K562 (cell line): ENCODE measurements around the gene SHMT1. TPM values are rescaled to one million over a fixed set of nuclear protein-coding genes. Genes with fewer than 3 reads are reported as not detected.

Experiments used
- KDM2B ChIP-seq: fragments of 250-450 bp; sonication (Bioruptor Pico); IDR thresholded peaks from 2 replicates; pipeline ENCODE4 v1.8.0; 2021; ENCODE audit warnings: mild to moderate bottlenecking, moderate library complexity
- NR2C2 ChIP-seq, 2 experiments: fragments of 200-800 bp in 1 of 2; sonication (Bioruptor generic) in 1 of 2; sonication (generic) in 1 of 2; formaldehyde crosslinking in 1 of 2; IDR thresholded peaks; 2 replicates each; pipeline versions ENCODE4 v1.6.1 to v1.8.0; 2016 to 2022; ENCODE audit warnings: mild to moderate bottlenecking in 1 of 2, missing compliant biosample characterization in 1 of 2, missing genetic modification characterization in 1 of 2, missing genetic modification reagents in 1 of 2
- PYGO2 ChIP-seq: fragments of 450-650 bp; IDR thresholded peaks from 2 replicates; pipeline ENCODE4 v1.6.1; 2016; ENCODE audit warnings: mild to moderate bottlenecking, missing genetic modification characterization, moderate library complexity, missing compliant biosample characterization
- RBM25 ChIP-seq: fragments of 200-400 bp; formaldehyde crosslinking; IDR thresholded peaks from 2 replicates; pipeline ENCODE4 v1.6.1; 2018; ENCODE audit warnings: low read length, low read depth, moderate library complexity; ENCODE audit not compliant: severe bottlenecking
- RUNX1 ChIP-seq: sonication (generic); IDR thresholded peaks from 2 replicates; pipeline ENCODE4 v1.6.1; 2016; ENCODE audit warnings: antibody characterized with exemption, low read depth
- ZC3H8 ChIP-seq: fragments of 450-650 bp; IDR thresholded peaks from 2 replicates; pipeline ENCODE4 v1.6.1; 2017
- polyA plus RNA-seq, 8 experiments: library from polyadenylated mRNA; depleted of rRNA in 4 of 8; stranded (reverse) in 5 of 8; unstranded in 3 of 8; fragments of >200 nt; fragmentation: Nextera tagmentation in 2 of 8; fragmentation: Illumina TruSeq in 1 of 8; extraction: Ambion mirVana in 2 of 8; extraction: Trizol in 1 of 8; gene quantifications; 2 replicates each; pipeline versions ENCODE4 v1.2.1 to v1.2.3, GENCODE V29; 2011 to 2014; ENCODE audit warnings: inconsistent platforms in 1 of 8, missing spikeins in 1 of 8
- total RNA-seq, 7 experiments: library from RNA; depleted of rRNA in 6 of 7; stranded (reverse); fragments of >200 nt in 6 of 7; fragmentation: Illumina TruSeq in 2 of 7; extraction: Trizol in 2 of 7; gene quantifications; 2 replicates each; pipeline versions ENCODE4 v1.2.1 to v1.2.3, GENCODE V29; 2011 to 2021; ENCODE audit warnings: low replicate concordance in 1 of 7
- TF ChIP-seq, protein P1 (sequence below): fragments of 150-350 bp; conservative IDR thresholded peaks from 2 replicates; pipeline ENCODE4 v1.6.1; 2014; ENCODE audit warnings: low read length
- TF ChIP-seq, protein P2 (sequence below): IDR thresholded peaks from 3 replicates; pipeline ENCODE4 v1.6.1; 2011; ENCODE audit warnings: borderline replicate concordance, mild to moderate bottlenecking; ENCODE audit not compliant: insufficient read length, insufficient read depth
- TF ChIP-seq, protein P3 (sequence below): fragments of 450-650 bp; formaldehyde crosslinking; IDR thresholded peaks from 2 replicates; pipeline ENCODE4 v1.4.0; 2020; ENCODE audit warnings: mild to moderate bottlenecking, moderate library complexity
- TF ChIP-seq, protein P4 (sequence below): sonication (generic); formaldehyde crosslinking; IDR thresholded peaks from 2 replicates; pipeline ENCODE4 v1.8.0; 2023; ENCODE audit warnings: mild to moderate bottlenecking, missing genetic modification reagents

The SHMT1 gene
- total and polyA plus RNA-seq, 9 of the 15 experiments (the other 6 are each of a cell fraction or from before 2014, with no cell fraction given) = 3.3 to 31.2 (median 23.3) TPM

DNA sequence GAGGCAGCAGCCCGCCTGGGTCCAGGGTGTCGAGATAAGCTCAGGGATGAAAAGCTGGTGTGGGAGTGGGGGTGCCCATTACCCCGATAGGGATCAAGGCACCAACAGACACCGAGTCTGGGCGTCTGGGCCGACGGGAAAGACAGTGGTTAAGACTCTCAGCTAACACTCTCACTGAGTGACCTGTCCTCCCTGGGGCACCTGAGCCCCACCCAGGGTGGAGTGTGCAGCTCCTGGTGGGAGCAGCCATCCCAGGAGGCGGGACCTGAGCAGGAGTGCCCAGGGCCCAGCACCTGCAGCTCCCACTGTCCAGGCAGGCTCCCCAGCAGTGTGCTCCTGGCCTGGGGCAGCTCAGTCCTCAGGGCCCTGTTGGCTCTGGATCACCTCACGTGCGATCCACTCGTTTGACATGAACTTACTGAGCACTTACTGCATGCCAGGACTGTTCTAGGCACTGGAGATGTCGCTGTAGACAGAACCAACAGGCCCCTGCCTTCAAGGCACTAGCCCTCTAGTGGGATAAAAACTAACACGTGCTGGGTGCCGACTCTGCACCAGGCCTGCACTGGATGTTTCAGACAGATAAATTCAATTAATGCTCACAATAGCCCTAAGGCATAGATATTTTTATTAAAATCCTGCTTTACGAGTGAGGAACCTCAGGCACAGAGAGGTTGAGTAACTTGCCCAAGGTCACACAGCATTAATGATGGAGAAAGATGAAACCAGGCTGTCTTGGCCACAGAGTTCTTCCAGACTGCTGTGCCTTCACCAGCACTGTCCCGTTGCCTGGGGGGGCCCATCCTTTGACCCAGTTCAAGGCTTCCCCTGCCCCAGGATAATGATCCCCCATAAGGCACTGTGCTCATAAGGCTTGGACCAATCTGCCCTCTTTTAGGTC is 16.1 kb upstream of the SHMT1 start (continued):
- TF ChIP-seq NR2C2 (CRISPR knock-in tag; IDR thresholded peaks at IDR 0.05) (no peak), NR2C2 (tag; IDR thresholded peaks at IDR 0.05) (no peak), RBM25 (peak; percentile 88), PYGO2 (tag) (no peak), KDM2B (CRISPR knock-in tag) (no peak), ZC3H8 (no peak), RUNX1 (no peak)
- TF ChIP-seq, protein P1, sequence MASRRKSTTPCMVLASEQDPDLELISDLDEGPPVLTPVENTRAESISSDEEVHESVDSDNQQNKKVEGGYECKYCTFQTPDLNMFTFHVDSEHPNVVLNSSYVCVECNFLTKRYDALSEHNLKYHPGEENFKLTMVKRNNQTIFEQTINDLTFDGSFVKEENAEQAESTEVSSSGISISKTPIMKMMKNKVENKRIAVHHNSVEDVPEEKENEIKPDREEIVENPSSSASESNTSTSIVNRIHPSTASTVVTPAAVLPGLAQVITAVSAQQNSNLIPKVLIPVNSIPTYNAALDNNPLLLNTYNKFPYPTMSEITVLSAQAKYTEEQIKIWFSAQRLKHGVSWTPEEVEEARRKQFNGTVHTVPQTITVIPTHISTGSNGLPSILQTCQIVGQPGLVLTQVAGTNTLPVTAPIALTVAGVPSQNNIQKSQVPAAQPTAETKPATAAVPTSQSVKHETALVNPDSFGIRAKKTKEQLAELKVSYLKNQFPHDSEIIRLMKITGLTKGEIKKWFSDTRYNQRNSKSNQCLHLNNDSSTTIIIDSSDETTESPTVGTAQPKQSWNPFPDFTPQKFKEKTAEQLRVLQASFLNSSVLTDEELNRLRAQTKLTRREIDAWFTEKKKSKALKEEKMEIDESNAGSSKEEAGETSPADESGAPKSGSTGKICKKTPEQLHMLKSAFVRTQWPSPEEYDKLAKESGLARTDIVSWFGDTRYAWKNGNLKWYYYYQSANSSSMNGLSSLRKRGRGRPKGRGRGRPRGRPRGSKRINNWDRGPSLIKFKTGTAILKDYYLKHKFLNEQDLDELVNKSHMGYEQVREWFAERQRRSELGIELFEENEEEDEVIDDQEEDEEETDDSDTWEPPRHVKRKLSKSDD = no peak
- TF ChIP-seq, protein P2, sequence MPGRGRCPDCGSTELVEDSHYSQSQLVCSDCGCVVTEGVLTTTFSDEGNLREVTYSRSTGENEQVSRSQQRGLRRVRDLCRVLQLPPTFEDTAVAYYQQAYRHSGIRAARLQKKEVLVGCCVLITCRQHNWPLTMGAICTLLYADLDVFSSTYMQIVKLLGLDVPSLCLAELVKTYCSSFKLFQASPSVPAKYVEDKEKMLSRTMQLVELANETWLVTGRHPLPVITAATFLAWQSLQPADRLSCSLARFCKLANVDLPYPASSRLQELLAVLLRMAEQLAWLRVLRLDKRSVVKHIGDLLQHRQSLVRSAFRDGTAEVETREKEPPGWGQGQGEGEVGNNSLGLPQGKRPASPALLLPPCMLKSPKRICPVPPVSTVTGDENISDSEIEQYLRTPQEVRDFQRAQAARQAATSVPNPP = no peak
- TF ChIP-seq, protein P3, sequence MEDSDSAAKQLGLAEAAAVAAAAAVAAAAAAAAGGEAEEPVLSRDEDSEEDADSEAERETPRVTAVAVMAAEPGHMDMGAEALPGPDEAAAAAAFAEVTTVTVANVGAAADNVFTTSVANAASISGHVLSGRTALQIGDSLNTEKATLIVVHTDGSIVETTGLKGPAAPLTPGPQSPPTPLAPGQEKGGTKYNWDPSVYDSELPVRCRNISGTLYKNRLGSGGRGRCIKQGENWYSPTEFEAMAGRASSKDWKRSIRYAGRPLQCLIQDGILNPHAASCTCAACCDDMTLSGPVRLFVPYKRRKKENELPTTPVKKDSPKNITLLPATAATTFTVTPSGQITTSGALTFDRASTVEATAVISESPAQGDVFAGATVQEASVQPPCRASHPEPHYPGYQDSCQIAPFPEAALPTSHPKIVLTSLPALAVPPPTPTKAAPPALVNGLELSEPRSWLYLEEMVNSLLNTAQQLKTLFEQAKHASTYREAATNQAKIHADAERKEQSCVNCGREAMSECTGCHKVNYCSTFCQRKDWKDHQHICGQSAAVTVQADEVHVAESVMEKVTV (CRISPR knock-in tag) = no peak
- TF ChIP-seq, protein P4, sequence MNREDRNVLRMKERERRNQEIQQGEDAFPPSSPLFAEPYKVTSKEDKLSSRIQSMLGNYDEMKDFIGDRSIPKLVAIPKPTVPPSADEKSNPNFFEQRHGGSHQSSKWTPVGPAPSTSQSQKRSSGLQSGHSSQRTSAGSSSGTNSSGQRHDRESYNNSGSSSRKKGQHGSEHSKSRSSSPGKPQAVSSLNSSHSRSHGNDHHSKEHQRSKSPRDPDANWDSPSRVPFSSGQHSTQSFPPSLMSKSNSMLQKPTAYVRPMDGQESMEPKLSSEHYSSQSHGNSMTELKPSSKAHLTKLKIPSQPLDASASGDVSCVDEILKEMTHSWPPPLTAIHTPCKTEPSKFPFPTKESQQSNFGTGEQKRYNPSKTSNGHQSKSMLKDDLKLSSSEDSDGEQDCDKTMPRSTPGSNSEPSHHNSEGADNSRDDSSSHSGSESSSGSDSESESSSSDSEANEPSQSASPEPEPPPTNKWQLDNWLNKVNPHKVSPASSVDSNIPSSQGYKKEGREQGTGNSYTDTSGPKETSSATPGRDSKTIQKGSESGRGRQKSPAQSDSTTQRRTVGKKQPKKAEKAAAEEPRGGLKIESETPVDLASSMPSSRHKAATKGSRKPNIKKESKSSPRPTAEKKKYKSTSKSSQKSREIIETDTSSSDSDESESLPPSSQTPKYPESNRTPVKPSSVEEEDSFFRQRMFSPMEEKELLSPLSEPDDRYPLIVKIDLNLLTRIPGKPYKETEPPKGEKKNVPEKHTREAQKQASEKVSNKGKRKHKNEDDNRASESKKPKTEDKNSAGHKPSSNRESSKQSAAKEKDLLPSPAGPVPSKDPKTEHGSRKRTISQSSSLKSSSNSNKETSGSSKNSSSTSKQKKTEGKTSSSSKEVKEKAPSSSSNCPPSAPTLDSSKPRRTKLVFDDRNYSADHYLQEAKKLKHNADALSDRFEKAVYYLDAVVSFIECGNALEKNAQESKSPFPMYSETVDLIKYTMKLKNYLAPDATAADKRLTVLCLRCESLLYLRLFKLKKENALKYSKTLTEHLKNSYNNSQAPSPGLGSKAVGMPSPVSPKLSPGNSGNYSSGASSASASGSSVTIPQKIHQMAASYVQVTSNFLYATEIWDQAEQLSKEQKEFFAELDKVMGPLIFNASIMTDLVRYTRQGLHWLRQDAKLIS (CRISPR knock-in tag) = no peak
